ENCODE data around the gene DVL2. TPM values are rescaled to one million over a fixed set of nuclear protein-coding genes. Genes with fewer than 3 reads are reported as not detected.

DVL2 gene
- total and polyA plus RNA-seq, 2 of the 13 experiments (the other 11 are each of a cell fraction or from before 2014, with no cell fraction given): 5.7 to 38.2 TPM

GRCh38 chr17:7281074-7281952 is 47.0 kb upstream of the DVL2 start, which contains the start of gene SLC2A4 (continued):
- TF ChIP-seq, protein P1, sequence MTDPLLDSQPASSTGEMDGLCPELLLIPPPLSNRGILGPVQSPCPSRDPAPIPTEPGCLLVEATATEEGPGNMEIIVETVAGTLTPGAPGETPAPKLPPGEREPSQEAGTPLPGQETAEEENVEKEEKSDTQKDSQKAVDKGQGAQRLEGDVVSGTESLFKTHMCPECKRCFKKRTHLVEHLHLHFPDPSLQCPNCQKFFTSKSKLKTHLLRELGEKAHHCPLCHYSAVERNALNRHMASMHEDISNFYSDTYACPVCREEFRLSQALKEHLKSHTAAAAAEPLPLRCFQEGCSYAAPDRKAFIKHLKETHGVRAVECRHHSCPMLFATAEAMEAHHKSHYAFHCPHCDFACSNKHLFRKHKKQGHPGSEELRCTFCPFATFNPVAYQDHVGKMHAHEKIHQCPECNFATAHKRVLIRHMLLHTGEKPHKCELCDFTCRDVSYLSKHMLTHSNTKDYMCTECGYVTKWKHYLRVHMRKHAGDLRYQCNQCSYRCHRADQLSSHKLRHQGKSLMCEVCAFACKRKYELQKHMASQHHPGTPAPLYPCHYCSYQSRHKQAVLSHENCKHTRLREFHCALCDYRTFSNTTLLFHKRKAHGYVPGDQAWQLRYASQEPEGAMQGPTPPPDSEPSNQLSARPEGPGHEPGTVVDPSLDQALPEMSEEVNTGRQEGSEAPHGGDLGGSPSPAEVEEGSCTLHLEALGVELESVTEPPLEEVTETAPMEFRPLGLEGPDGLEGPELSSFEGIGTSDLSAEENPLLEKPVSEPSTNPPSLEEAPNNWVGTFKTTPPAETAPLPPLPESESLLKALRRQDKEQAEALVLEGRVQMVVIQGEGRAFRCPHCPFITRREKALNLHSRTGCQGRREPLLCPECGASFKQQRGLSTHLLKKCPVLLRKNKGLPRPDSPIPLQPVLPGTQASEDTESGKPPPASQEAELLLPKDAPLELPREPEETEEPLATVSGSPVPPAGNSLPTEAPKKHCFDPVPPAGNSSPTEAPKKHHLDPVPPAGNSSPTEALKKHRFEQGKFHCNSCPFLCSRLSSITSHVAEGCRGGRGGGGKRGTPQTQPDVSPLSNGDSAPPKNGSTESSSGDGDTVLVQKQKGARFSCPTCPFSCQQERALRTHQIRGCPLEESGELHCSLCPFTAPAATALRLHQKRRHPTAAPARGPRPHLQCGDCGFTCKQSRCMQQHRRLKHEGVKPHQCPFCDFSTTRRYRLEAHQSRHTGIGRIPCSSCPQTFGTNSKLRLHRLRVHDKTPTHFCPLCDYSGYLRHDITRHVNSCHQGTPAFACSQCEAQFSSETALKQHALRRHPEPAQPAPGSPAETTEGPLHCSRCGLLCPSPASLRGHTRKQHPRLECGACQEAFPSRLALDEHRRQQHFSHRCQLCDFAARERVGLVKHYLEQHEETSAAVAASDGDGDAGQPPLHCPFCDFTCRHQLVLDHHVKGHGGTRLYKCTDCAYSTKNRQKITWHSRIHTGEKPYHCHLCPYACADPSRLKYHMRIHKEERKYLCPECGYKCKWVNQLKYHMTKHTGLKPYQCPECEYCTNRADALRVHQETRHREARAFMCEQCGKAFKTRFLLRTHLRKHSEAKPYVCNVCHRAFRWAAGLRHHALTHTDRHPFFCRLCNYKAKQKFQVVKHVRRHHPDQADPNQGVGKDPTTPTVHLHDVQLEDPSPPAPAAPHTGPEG (CRISPR knock-in tag; IDR thresholded peaks at IDR 0.05): 0 out of 2 replicates have a peak, but pooled peaks have one; percentile 8
- TF ChIP-seq FOXK1 (CRISPR knock-in tag; IDR thresholded peaks at IDR 0.05; ENCODE audit: borderline replicate concordance, low read depth) (peak; percentile 42; the same call in 1 of the 2 replicates), TFDP1 (CRISPR knock-in tag; IDR thresholded peaks at IDR 0.05; ENCODE audit: borderline replicate concordance) (peak; percentile 79; the same call in 1 of the 2 replicates), SNAPC5 (CRISPR knock-in tag; IDR thresholded peaks at IDR 0.05; ENCODE audit: borderline replicate concordance) (no peak), ISX (CRISPR knock-in tag; conservative IDR thresholded peaks at IDR 0.05) (no peak), ZNF703 (CRISPR knock-in tag; IDR thresholded peaks at IDR 0.05; ENCODE audit: borderline replicate concordance) (0 out of 2 replicates have a peak, but pooled peaks have one; percentile 2), MXD1 (CRISPR knock-in tag; IDR thresholded peaks at IDR 0.05) (peak; percentile 74; the same call in 1 of the 2 replicates), HNRNPLL (IDR thresholded peaks at IDR 0.05; ENCODE audit: low read depth, low read length, poor library complexity, severe bottlenecking) (peak; percentile 65), HNRNPH1 (optimal IDR thresholded peaks at IDR 0.05; ENCODE audit: low read depth, low read length) (peak; percentile 6)
- TF ChIP-seq, protein P2, sequence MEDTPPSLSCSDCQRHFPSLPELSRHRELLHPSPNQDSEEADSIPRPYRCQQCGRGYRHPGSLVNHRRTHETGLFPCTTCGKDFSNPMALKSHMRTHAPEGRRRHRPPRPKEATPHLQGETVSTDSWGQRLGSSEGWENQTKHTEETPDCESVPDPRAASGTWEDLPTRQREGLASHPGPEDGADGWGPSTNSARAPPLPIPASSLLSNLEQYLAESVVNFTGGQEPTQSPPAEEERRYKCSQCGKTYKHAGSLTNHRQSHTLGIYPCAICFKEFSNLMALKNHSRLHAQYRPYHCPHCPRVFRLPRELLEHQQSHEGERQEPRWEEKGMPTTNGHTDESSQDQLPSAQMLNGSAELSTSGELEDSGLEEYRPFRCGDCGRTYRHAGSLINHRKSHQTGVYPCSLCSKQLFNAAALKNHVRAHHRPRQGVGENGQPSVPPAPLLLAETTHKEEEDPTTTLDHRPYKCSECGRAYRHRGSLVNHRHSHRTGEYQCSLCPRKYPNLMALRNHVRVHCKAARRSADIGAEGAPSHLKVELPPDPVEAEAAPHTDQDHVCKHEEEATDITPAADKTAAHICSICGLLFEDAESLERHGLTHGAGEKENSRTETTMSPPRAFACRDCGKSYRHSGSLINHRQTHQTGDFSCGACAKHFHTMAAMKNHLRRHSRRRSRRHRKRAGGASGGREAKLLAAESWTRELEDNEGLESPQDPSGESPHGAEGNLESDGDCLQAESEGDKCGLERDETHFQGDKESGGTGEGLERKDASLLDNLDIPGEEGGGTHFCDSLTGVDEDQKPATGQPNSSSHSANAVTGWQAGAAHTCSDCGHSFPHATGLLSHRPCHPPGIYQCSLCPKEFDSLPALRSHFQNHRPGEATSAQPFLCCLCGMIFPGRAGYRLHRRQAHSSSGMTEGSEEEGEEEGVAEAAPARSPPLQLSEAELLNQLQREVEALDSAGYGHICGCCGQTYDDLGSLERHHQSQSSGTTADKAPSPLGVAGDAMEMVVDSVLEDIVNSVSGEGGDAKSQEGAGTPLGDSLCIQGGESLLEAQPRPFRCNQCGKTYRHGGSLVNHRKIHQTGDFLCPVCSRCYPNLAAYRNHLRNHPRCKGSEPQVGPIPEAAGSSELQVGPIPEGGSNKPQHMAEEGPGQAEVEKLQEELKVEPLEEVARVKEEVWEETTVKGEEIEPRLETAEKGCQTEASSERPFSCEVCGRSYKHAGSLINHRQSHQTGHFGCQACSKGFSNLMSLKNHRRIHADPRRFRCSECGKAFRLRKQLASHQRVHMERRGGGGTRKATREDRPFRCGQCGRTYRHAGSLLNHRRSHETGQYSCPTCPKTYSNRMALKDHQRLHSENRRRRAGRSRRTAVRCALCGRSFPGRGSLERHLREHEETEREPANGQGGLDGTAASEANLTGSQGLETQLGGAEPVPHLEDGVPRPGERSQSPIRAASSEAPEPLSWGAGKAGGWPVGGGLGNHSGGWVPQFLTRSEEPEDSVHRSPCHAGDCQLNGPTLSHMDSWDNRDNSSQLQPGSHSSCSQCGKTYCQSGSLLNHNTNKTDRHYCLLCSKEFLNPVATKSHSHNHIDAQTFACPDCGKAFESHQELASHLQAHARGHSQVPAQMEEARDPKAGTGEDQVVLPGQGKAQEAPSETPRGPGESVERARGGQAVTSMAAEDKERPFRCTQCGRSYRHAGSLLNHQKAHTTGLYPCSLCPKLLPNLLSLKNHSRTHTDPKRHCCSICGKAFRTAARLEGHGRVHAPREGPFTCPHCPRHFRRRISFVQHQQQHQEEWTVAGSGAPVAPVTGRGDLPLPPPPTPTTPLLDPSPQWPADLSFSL (CRISPR knock-in tag; IDR thresholded peaks at IDR 0.05): 0 out of 2 replicates have a peak, but pooled peaks have one; percentile 9
- TF ChIP-seq, protein P3, sequence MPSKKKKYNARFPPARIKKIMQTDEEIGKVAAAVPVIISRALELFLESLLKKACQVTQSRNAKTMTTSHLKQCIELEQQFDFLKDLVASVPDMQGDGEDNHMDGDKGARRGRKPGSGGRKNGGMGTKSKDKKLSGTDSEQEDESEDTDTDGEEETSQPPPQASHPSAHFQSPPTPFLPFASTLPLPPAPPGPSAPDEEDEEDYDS (CRISPR knock-in tag; IDR thresholded peaks at IDR 0.05): peak; percentile 56

All from HepG2 (cell line).